ENCODE data around the gene CYSRT1.

Gene CYSRT1

GRCh38 chr9:137227054-137227852 lies 2.3 kb downstream of the CYSRT1 start, which contains the start of gene RNF224:
TSS of gene RNF224 (plus strand) at chr9:137227502. CDS start at chr9:137228336, 834 bp downstream.
- peak; percentile 73 to 79 for DNase-seq (ENCODE audit: low read depth in 2 of 2)

DNA sequence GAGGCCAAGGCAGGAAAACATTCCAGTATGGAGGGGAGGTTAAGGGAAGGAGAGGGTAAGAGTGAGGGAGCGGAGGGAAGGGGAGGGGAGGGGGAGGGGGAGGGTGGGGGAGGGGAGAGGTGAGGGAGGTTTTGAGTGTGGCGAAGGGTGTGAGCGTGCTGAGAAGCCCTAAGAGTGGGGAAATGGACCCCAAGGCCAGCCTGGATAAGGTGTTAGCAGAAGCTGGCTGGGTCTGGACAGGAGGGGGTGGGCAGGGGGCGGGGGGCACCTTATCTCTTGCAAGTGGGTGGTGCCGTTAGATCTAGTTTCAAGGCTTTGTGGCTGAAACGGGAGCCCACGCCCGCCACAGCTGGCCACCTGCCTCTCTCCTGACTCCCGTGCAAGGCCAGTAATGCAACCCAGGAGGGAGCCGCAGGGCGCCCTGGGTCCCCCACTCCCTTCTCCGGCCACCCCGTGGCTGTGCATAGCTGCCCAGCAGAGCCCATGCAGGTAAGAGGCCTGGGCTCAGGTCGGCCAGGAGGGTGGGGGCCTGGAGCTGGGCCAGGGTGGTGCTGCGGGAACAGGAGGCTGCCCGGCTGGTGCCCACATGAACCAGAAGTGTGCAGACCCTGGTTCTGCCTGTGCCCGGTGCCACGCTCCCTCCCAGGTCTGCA lies 3.0 kb downstream of the CYSRT1 start:
- DNase-seq (ENCODE audit: low read depth in 2 of 2) = no peak

DNA sequence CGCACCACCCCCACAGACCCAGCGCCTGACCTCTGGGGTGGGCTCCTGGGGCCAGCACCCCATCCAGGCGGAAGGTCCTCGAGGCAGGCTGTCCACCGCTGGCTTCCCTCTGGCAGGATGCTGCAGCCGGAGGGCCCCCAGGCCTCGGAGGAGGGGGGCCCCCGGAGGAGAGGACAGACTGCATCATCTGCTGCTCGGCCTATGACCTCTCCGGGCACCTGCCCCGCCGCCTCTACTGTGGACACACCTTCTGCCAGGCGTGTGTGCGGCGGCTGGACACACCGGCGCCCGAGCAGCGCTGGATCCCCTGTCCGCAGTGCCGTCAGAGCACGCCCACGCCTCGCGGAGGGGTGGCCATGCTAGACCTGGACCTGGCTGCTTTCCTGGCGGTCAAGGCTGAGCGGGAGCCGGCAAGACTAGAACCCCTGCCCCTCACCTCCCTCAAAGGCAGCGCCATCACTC lies 3.6 kb downstream of the CYSRT1 start:
- DNase-seq (ENCODE audit: low read depth in 2 of 2) = no peak

DNA sequence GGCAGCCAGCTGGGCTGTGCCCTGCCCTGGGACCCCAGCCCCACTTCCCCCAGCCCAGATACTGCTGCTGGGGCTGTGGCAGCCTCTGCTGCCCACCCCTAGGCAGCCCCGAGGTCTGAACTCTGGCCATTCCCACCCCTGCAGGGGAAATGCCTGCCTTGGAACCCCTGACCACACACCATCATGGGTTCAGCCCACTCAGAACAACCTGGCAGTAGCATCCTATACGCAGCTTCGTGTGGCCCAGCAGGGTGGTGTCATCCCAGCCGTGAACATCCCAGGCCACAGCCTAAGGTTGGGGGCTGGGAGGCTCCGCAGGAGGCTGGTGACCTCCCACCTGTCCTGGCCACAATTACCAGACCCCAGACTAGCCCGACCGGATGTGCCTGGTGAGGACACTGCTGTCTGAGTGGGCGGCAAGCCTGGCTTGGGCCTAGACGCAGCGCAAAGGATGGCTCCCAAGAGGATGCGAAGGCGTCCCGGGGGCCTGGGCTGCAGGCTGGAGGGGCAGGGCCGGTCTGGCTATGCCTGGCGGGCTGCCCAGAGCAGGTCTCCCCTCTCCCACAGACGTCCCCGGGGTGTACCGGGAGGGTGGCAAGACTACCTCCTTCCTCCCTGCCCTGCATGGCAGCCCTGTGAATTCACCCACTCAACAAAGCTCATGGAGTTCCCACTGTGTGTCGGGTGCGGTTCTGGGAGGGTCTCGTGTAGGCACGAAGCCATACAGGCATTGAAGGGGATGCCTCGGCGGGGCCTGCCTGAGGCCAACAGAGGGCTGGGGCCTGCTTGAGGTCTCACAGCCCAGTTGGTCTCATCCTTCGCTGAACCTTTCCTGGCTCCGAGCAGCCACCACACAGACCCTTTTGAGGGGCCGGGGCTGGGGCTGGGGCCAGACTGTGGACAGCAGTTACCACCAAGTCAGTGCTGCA lies 4.3 kb downstream of the CYSRT1 start:
- no peak for DNase-seq (ENCODE audit: low read depth in 2 of 2)

DNA sequence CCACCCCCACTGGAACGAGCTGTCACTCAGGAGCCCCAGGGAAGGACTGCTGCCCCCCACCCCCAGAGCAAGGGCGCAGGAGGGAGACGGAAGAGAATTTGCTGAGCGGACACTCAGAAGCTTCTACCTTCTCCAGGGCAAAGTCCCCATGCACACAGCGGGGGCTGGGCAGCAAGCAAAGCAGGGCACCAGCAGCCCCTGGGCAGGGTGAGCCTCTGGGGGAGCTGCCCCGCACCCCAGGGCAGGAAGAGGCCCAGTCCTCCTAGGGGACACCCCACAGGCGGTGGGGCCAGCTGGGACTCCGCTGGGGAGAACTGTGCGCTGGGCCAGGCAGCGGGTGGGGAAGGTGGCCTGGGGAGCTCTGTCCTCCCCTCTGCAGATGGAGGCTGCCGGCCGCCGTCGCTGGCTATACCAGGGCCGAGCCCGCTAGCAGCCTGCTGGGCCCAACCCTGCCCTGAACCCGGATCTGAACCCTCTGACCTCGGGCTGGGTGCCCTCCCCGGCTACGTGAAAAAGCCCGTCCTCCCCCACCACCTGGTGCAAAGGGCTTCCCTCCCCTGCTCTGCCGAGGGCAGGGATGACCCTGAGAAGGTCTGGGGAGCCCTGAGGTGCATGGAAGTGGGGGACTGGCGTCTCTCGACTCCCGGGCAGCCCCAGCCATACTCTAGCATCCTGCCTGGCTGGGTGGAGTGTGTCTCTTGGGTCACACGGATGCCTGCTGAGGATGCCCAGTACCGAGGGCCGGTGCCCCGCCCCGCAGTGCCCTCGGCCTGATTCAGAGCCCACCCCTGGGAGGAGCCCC lies 5.1 kb downstream of the CYSRT1 start:
- no peak for DNase-seq (ENCODE audit: low read depth in 2 of 2)

DNA sequence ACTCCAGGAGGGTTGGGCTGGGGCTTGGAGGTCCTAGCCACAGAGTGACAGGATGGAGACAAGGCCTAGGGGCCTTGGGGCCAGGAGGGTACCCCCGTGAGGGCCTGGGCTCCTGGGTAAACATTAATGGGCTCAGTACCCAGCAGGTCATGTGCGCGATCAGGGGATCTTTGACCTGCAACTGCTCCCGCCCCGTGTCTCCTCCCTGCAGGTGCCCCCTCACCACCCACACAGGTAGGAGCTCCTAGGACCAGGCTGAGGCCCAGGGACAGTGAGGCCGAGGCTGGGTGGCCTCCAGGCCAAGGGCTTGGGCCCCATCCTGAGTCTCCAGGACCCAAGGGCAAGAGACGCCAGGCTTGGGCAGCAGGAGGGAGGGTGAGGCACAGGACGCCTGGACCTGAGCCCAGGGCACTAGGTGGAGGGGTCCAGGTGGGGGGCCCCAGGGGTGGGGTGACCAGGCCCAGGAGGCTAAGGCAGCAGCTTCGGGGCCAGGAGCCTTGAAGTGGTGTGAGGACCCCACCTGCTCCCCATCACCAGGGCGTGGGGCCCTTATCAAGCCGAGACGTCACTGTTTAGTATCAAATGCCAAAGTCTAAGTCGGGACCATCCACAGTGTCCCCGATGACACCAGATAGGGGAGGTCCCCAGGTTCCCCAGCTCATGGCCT lies 5.9 kb downstream of the CYSRT1 start, which contains the start of gene SLC34A3:
Gene SLC34A3, plus strand, starts transcription at position 197 of the 667 bp plus-strand sequence. CDS start 802 bp downstream, outside the sequence.
- DNase-seq (ENCODE audit: low read depth in 2 of 2) = no peak

GRCh38 chr9:137231372-137232039 lies 6.5 kb downstream of the CYSRT1 start:
- no peak for DNase-seq (ENCODE audit: low read depth in 2 of 2)

GRCh38 chr9:137232101-137232500 lies 7.1 kb downstream of the CYSRT1 start:
- no peak for DNase-seq (ENCODE audit: low read depth in 2 of 2)

- DNase-seq (ENCODE audit: low read depth in 2 of 2) = no peak
Observed at GRCh38 chr9:137232510-137232909, 7.5 kb downstream of the CYSRT1 start.

DNA sequence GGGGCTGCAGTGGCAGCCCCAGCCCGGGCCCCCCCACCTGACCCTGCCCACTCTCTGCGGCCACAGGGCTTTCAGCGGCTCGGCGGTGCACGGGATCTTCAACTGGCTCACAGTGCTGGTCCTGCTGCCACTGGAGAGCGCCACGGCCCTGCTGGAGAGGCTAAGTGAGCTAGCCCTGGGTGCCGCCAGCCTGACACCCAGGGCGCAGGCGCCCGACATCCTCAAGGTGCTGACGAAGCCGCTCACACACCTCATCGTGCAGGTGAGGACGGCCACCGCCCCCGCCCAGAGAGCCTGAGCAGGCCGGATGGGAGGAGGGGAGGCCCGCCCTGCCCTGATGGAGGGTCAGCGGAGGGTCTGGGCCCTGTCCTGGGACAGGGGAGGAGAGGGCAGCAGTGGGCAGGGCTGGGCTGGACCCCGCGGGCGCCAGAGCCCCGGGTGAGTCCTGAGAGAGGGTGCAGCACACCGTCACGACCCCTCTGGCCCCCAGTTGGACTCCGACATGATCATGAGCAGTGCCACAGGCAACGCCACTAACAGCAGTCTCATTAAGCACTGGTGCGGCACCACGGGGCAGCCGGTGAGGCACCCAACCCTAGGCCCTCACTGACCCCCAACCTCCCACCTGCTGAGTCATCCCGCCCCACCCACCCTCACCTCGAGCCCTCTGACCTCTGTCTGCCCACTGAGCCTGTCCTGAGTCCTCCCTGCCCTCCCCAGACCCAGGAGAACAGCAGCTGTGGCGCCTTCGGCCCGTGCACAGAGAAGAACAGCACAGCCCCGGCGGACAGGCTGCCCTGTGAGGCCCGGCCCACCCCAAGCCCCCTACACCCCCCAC lies 8.4 kb downstream of the CYSRT1 start:
- no peak for DNase-seq (ENCODE audit: low read depth in 2 of 2)

GRCh38 chr9:137234055-137234697 lies 9.2 kb downstream of the CYSRT1 start:
- DNase-seq (ENCODE audit: low read depth in 2 of 2) = no peak

DNA sequence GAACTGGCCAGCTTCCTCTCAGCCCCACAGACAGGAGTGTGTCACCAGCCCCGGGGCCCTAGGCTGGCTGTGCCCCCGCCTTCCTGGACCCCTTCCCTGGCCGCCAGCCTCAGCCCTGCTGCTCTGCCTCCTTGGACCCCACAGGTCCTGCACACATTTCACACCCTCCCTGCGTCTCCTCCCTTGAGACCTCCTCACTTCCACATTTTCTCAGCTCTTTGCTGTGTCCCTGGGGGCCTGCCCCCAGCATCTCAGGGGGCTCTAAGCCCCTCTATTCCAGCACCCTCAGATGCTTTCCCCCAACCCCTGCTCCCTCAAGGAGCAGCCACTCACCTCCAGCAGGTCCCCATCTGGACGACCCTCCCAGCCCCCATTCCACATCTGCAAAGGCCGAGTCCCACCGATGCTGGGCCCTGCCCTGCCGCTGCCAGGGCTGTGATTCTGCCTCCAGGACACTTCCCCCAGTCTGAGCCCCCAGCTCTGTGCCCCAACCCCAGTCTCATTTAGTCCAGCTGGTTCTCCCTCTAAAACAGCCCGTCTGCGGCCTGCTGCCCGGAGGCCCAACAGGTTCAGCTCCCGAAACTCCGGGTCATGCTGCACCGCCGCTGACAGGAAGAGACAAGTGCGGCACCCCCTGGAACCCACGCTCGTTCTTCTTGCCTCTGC lies 9.9 kb downstream of the CYSRT1 start:
- DNase-seq (ENCODE audit: low read depth in 2 of 2) = no peak

- DNase-seq (ENCODE audit: low read depth in 2 of 2) = no peak
Observed at GRCh38 chr9:137235424-137236237, 10.7 kb downstream of the CYSRT1 start.

DNA sequence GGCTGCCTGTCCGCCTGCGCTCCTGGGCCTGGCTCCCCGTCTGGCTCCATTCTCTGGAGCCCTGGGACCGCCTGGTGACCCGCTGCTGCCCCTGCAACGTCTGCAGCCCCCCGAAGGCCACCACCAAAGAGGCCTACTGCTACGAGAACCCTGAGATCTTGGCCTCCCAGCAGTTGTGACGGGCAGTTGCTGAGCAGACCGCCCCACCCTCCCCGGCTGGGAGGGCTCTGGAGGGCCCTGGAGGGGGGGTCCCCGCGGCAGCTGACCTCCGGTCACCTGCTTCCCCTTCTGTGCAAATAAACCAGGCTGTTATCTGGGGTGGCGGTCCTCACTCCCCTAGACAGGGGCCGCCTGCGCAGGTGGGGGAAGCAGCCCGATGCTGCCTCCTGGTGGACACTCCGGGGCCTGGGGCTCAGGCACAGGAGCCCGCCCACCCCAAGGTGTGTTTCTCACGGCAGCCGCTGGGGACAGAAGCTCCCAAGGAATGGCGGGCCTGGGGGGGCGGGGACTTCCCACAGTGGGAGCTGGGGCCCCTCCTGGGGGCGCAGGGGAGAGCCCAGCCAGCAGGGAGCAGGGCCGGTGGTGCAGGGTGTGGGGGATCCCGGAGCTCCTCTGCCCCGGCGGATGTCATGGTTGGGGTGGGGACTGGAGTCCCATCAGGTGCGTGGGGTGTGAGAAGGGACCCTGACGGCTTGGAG lies 11.4 kb downstream of the CYSRT1 start:
- peak; percentile 90 for DNase-seq (ENCODE audit: low read depth in 2 of 2)

DNA sequence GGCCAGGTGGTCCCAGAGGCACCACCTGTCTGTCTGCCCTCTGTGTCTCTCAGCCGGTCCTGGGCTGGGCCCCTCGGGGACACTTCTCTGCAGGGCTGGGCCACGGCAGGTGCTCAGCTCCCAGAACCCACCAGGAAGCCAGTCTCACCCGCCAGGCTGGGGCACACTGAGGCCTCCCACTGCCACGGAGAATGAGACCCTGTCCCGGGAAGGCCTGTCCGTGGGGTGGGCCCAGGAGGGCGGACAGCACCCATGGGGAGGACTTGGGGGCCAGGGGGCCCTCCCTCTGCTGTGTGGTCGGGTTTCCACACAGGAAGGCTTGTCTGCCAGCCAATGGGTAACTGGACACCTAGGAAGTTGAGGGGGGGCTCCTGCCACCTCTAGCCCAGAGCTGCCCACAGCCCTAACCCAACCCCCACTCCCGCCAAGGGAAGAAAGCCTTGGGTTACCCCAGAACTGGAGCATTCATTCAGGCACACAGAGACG lies 12.0 kb downstream of the CYSRT1 start:
- DNase-seq (ENCODE audit: low read depth in 2 of 2) = no peak
